Hepatocyte (in vitro differentiated cells): Measurements from ENCODE around the gene AVPI1.

Experiments used
- CTCF ChIP-seq: fragments of 200-600 bp; sonication (generic); IDR thresholded peaks from 2 replicates; pipeline ENCODE4 v1.5.1; 2016; ENCODE audit warnings: antibody characterized with exemption, mild to moderate bottlenecking; ENCODE audit not compliant: poor library complexity
- EZH2 ChIP-seq: fragments of 200-600 bp; sonication (generic); IDR thresholded peaks from 2 replicates; pipeline ENCODE4 v1.6.1; 2016; ENCODE audit warnings: antibody characterized with exemption, mild to moderate bottlenecking, borderline replicate concordance
- EZH2phosphoT487 ChIP-seq: fragments of 200-600 bp; sonication (generic); IDR thresholded peaks from one replicate; pipeline ENCODE4 v1.6.1; 2018; ENCODE audit warnings: antibody characterized with exemption, mild to moderate bottlenecking, low read depth, moderate library complexity; ENCODE audit not compliant: unreplicated experiment, severe bottlenecking

GRCh38 chr10:97732052-97732359, 45.0 kb upstream of the AVPI1 start:
- TF ChIP-seq CTCF (no peak), EZH2 (no peak), EZH2phosphoT487 (no peak)
